WTC11 (cell line): ENCODE measurements around the gene FRMD4A. TPM values are rescaled to one million over a fixed set of nuclear protein-coding genes. Genes with fewer than 3 reads are reported as not detected.
A peak's percentile ranks its signal among the peaks of the same experiment; 100 is the strongest.
"Not testable (repeated sequence)": the region's sequence is repeated elsewhere in the genome, so short reads cannot be mapped to it uniquely, and the experiment has no call there.

ENCODE experiments used
- ATAC-seq: fragments of 200-7000 bp; cut with Tn5 transposase; 2 replicates; pipeline ENCODE4 v1.10.0; 2021; ENCODE audit warnings: mild to moderate bottlenecking, moderate library complexity
- CTCF ChIA-PET: fragments of 300-600 bp; sonication (Branson Sonifier 250); formaldehyde crosslinking; loops from one replicate; lab custom pipeline; 2021; ENCODE audit warnings: antibody characterized with exemption; lab: Charles Lee
- POLR2A ChIA-PET: fragments of 350-600 bp; sonication (Branson Sonifier 250); formaldehyde crosslinking; loops from one replicate; lab custom pipeline; 2021; ENCODE audit warnings: antibody characterized with exemption; lab: Charles Lee
- DNase-seq: peaks from one replicate; pipeline ENCODE4 v3.0.0; 2021; ENCODE audit warnings: low spot score
- H3K27ac Mint-ChIP-seq: 2 replicates; pipeline ENCODE4 v1.8.0; 2021; ENCODE audit warnings: mixed read lengths
- H3K27me3 Mint-ChIP-seq: 2 replicates; pipeline ENCODE4 v1.8.0; 2021; ENCODE audit warnings: low read depth, mild to moderate bottlenecking, moderate library complexity, mixed read lengths
- H3K36me3 Mint-ChIP-seq: 2 replicates; pipeline ENCODE4 v1.8.0; 2021; ENCODE audit warnings: mixed read lengths
- H3K4me1 Mint-ChIP-seq: 2 replicates; pipeline ENCODE4 v1.8.0; 2022; ENCODE audit warnings: mixed read lengths
- H3K4me3 Mint-ChIP-seq: 2 replicates; pipeline ENCODE4 v1.8.0; 2021; ENCODE audit warnings: mild to moderate bottlenecking, moderate library complexity, mixed read lengths
- H3K9me3 Mint-ChIP-seq: 2 replicates; pipeline ENCODE4 v1.8.0; 2021; ENCODE audit warnings: mixed read lengths
- ATF2 ChIP-seq: sonication (generic); formaldehyde crosslinking; IDR thresholded peaks from 2 replicates; pipeline ENCODE4 v1.8.1; 2022; ENCODE audit warnings: low read depth, missing genetic modification reagents, borderline replicate concordance
- CTCF ChIP-seq: fragments of 200-600 bp; IDR thresholded peaks from 2 replicates; pipeline ENCODE4 v1.8.0; 2022; ENCODE audit warnings: antibody characterized with exemption
- ETV6 ChIP-seq: sonication (generic); formaldehyde crosslinking; IDR thresholded peaks from 2 replicates; pipeline ENCODE4 v1.8.1; 2022; ENCODE audit warnings: mild to moderate bottlenecking, missing genetic modification reagents
- NFYB ChIP-seq: sonication (generic); formaldehyde crosslinking; conservative IDR thresholded peaks from 2 replicates; pipeline ENCODE4 v1.8.0; 2022; ENCODE audit warnings: low read depth, missing genetic modification reagents
- PRDM15 ChIP-seq: sonication (generic); formaldehyde crosslinking; IDR thresholded peaks from 2 replicates; pipeline ENCODE4 v1.8.0; 2022; ENCODE audit warnings: missing genetic modification reagents
- TP53 ChIP-seq: sonication (generic); formaldehyde crosslinking; IDR thresholded peaks from 2 replicates; pipeline ENCODE4 v1.8.1; 2023; ENCODE audit warnings: mild to moderate bottlenecking, missing genetic modification reagents
- ZNF317 ChIP-seq: sonication (generic); formaldehyde crosslinking; IDR thresholded peaks from 2 replicates; pipeline ENCODE4 v1.8.1; 2023; ENCODE audit warnings: low read depth, mild to moderate bottlenecking, moderate library complexity, missing genetic modification reagents, borderline replicate concordance
- ZSCAN18 ChIP-seq: fragments of 250-450 bp; sonication (Bioruptor Pico); IDR thresholded peaks from 2 replicates; pipeline ENCODE4 v2.1.2; 2022; ENCODE audit warnings: mild to moderate bottlenecking, moderate library complexity
- total RNA-seq: library from RNA; stranded (reverse); gene quantifications from 3 replicates; pipeline ENCODE4 v1.2.3, GENCODE V29; 2021

FRMD4A gene
- total RNA-seq, 1 experiment from 2014 or later: 35.5 TPM

GRCh38 chr10:13831711-13832141, 499.0 kb downstream of the FRMD4A start:
- Mint-ChIP-seq H3K4me1 (peaks cover 52% of the 10 kb centered on the region), H3K27me3 (peaks cover 2% of the 10 kb centered on the region; the same call in 1 of the 2 replicates), H3K36me3 (no peaks in the 10 kb centered on the region), H3K9me3 (peaks cover 3% of the 10 kb centered on the region), H3K4me3 (no peak overlapping the region), H3K27ac (peak overlapping the region; percentile 90)
- ATAC-seq: no peak
- TF ChIP-seq PRDM15 (CRISPR knock-in tag) (peak; percentile 85), NFYB (no peak), ETV6 (0 out of 2 replicates have a peak, but pooled peaks have one; percentile 60)
- ChIA-PET POLR2A (no interaction called here), CTCF (interaction anchor here (0.9 to 1.5 kb wide), 7 partner anchors 11 to 50 kb away, joined by 3 to 6 read pairs (median 4); no protein-coding TSS in a partner anchor)
- DNase-seq: no peak

- peak overlapping the region; percentile 69; the same call in 1 of the 2 replicates for H3K27ac Mint-ChIP-seq
- 0 out of 2 replicates have a peak, but pooled peaks have one; percentile 23 for TF ChIP-seq CTCF
- TF ChIP-seq TP53 (CRISPR knock-in tag): no peak
- no peak for TF ChIP-seq ATF2
- POLR2A ChIA-PET: no interaction called here
- no peak overlapping the region for H3K4me3 Mint-ChIP-seq
- peaks cover 3% of the 10 kb centered on the region for H3K9me3 Mint-ChIP-seq
- peaks cover 61% of the 10 kb centered on the region for H3K4me1 Mint-ChIP-seq
- ATAC-seq (peak; percentile 68), DNase-seq (peak; percentile 53)
- CTCF ChIA-PET: no interaction called here
- H3K36me3 Mint-ChIP-seq: no peaks in the 10 kb centered on the region
- H3K27me3 Mint-ChIP-seq: peaks cover 2% of the 10 kb centered on the region; the same call in 1 of the 2 replicates
These were observed 500.3 kb downstream of the FRMD4A start for GRCh38 chr10:13830385-13830784.

- Mint-ChIP-seq H3K4me1 (peaks cover 59% of the 10 kb centered on the region), H3K36me3 (no peaks in the 10 kb centered on the region), H3K27me3 (peaks cover 2% of the 10 kb centered on the region; the same call in 1 of the 2 replicates), H3K9me3 (peaks cover 3% of the 10 kb centered on the region), H3K27ac (peak overlapping the region; percentile 69), H3K4me3 (no peak overlapping the region)
- ChIA-PET CTCF (no interaction called here), POLR2A (no interaction called here)
- TF ChIP-seq ZSCAN18 (no peak), ZNF317 (CRISPR knock-in tag) (no peak)
- DNase-seq (no peak), ATAC-seq (no peak)
These were observed 500.9 kb downstream of the FRMD4A start for GRCh38 chr10:13829790-13830189.

- ATAC-seq, H3K9me3 Mint-ChIP-seq, DNase-seq, POLR2A ChIA-PET, H3K27me3 Mint-ChIP-seq, H3K36me3 Mint-ChIP-seq, H3K27ac Mint-ChIP-seq, H3K4me3 Mint-ChIP-seq: not testable (repeated sequence)
- CTCF ChIA-PET: interaction anchor here (1.2 to 2.3 kb wide), 2 partner anchors 16 to 292 kb away, joined by 3 to 5 read pairs; no protein-coding TSS in a partner anchor
- peaks cover 55% of the 10 kb centered on the region for H3K4me1 Mint-ChIP-seq
These were observed 502.4 kb downstream of the FRMD4A start for GRCh38 chr10:13828284-13828683.
